Activated T-cell treated with anti-CD3 and anti-CD28 coated beads for 48 hours (primary cell): Measurements from ENCODE around the gene TSC2.
A peak's percentile ranks its signal among the peaks of the same experiment; 100 is the strongest.
"Not testable (repeated sequence)": the region's sequence is repeated elsewhere in the genome, so short reads cannot be mapped to it uniquely, and the experiment has no call there.

Experiments used
- DNase-seq: peaks from one replicate; pipeline ENCODE4 v3.0.0-alpha.2; 2020; ENCODE audit warnings: low read depth

The TSC2 gene

GRCh38 chr16:2086106-2086742 is 38.4 kb downstream of the TSC2 start:
- no peak for DNase-seq

- no peak for DNase-seq
Observed at GRCh38 chr16:2086812-2087747, 39.3 kb downstream of the TSC2 start.

GRCh38 chr16:2087748-2088631 is 40.2 kb downstream of the TSC2 start:
- DNase-seq = no peak

DNA sequence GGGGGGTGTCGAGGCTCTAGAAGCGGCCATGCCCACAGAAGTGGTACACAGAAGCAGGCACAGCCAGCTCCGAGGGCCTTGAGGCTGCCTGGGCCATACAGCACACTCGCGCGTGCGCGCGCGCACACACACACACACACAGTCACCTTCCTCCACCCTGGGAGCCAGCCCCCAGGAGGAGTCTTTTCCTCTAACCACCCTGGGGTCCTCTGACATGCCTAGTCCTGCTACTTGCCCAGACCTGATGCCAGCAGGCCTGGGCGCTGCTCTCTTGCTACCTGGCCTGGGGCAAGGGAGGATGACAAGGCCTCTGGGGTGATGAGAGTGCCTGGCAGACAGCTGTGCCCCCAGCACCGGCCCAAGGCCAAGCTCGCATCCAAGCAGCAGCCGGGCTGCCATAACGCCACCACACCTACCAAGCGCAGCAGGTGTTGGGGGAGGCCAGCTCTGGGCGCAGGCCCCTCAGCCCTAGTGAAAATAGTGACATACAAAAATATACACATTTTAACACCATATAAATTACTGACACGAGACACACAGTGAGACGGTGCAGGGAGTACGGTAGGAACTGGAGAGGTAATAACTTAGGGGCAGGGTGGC is 41.1 kb downstream of the TSC2 start:
- no peak for DNase-seq

DNA sequence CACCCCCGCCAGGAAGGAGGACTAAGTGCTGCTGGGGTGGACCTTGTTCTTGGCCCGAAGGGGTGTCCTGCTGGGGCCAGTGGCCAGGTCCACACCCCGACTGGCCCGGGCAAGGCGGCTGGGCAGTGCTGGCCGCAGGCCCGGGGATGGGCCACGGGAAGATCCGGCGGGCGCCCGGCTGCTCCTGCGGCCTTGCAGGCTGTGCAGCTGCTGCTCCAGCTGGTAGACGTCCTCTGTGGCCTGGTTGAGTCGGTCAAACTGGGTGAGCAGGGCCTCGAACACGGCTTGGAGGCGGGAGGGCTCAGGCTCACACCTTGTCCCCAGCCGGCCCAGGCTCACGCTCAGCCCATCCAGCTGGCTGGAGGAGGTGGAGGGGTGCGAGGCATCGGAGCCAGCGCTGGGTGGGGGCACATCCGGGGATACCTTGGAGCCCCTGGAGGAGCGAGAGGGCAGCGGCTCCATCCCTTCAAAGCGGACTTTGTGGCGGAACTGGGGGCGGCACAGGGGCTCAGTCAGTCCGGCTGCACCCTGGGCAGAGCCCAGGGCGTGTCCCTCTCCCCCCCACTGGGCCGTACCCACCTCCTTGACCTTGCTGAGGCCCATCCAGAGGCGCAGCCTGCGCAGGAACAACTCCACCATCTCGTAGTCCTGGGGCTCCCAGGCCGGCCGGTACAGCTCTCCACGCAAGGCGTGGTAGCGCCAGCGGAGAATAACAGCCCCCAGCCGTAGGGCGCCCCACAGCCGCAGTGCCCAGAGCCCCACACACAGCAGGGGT is 42.1 kb downstream of the TSC2 start:
- DNase-seq = no peak

DNA sequence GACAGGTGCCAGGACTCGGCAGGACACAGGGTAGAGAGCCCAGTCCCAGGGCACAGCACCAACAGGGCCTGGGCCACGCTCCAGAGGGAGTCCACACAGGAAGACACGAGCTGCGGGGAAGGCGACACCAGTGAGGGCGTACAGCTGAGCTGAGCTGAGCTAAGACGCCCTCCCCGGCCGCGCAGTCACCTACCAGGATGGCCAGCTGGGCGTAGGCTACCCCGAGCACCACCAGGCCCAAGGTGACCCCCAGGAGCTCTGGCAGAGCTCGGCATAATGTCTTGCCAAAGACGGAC is 42.6 kb downstream of the TSC2 start:
- DNase-seq = no peak

- DNase-seq = peak; percentile 12
Observed at GRCh38 chr16:2090777-2091546, 43.2 kb downstream of the TSC2 start.

- DNase-seq = no peak
Observed at GRCh38 chr16:2091547-2092255, 43.9 kb downstream of the TSC2 start.

DNA sequence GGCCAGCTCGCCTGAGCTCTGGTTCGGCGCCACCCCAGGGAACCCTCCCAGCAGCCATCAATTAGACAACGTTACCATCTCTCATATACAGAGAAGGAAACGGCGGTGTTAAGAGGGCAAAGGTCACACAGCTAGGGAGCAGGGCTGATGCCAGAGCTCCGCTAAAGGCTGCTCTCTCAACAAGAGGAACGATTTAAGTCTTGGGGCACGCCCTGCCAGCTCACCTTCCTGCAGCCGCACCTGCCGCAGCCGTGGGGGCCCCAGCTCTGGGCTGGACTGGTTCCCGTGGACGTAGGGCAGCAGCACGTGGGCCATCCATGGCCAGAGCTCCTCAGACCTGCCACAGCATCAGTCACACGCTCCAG is 44.5 kb downstream of the TSC2 start:
- DNase-seq = no peak

GRCh38 chr16:2092866-2093265 is 45.1 kb downstream of the TSC2 start:
- no peak for DNase-seq

- DNase-seq = no peak
Observed at GRCh38 chr16:2093793-2094192, 46.0 kb downstream of the TSC2 start.

- no peak for DNase-seq
Observed at GRCh38 chr16:2095315-2095853, 47.6 kb downstream of the TSC2 start.

DNA sequence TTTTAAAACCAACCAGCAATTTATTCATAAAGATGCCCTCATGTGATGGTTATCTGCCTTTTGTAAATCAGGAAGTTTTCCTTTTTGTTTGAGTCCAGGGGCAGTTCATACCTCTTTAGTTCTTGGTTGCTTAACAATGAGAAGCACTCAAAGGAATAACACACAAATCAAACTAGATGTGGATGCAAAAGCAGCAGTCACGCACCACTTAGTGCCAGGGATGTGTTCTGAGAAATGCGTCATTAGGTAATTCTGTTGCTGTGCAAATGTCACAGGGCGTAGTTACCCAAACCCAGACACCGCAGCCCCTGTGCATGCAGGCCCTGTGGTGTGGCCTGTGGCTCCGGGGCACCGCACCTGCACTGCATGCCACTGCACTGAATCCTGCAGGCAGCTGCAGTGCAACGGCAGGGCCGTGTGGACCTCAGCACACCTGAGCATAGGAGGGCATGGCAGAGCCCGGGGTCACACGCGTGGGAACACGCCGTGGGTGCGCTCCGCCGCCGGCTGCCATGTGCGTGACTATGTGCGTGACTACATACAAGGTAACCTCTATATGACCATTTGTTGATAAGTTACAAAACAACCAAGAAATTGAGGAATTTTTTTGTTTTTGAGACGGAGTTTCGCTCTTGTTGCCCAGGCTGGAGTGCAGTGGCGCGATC is 48.3 kb downstream of the TSC2 start:
- no peak for DNase-seq

- no peak for DNase-seq
Observed at GRCh38 chr16:2096853-2097595, 49.2 kb downstream of the TSC2 start.

DNA sequence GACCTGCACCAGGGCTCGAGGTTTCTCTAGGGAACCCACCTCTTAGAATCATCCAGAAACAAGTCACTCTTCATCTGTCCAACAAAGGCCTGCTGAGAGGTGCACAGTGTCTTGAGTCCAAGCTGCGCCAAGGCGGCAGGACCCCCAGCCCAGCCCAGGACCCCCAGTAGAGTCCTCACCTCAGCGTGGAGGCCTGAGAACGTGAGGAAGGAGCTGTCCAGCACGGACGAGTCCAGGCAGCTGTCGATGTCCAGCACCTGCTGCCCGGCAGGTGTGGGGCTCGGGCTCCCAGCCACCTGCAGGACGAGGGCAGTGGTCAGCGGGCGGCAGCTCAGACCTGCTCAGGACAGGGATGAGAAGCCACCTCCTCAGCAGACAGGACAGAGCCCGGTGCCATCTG is 49.9 kb downstream of the TSC2 start:
- DNase-seq = not testable (repeated sequence)

GRCh38 chr16:2101581-2101980 is 53.8 kb downstream of the TSC2 start:
- DNase-seq = not testable (repeated sequence)

- DNase-seq = no peak
Observed at GRCh38 chr16:2102471-2102870, 54.7 kb downstream of the TSC2 start.

DNA sequence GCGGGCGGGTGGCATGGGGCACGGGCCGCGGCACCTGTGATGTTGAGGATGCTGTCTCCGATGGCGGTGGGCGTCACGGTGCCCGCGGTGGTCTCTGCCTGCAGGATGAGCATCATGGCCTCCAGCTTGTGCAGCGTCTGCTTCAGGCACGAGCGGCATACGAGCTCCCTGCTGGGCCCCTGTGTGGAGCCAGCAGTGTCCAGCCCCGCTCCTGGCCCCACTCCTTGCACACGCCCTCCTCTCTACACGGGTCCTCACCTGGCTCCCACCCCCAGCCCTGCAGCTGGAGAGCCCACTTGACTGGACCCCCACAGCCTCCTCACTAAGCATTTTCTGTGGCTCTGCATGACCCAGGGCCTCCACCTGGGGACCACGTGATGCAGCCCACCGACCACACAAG is 56.7 kb downstream of the TSC2 start:
- not testable (repeated sequence) for DNase-seq
